Stimulated activated CD8-positive, alpha-beta memory T cell treated with anti-CD3 and anti-CD28 coated beads, Interleukin-7, amount 100 ng/mL, for 24 hours (primary cell): ENCODE results near the gene RAMP3.
A peak's percentile ranks its signal among the peaks of the same experiment; 100 is the strongest.
"Not testable (repeated sequence)": the region's sequence is repeated elsewhere in the genome, so short reads cannot be mapped to it uniquely, and the experiment has no call there.

ENCODE experiments used
- DNase-seq: peaks from one replicate; pipeline ENCODE4 v3.0.0-alpha.2; 2020; ENCODE audit warnings: low read depth

Gene RAMP3

GRCh38 chr7:45196374-45196773 is 38.8 kb downstream of the RAMP3 start:
- DNase-seq, result peak; percentile 6

GRCh38 chr7:45197461-45197860 is 39.9 kb downstream of the RAMP3 start:
- DNase-seq, result no peak

GRCh38 chr7:45198986-45199385 is 41.4 kb downstream of the RAMP3 start:
- DNase-seq, result no peak

GRCh38 chr7:45199506-45199905 is 41.9 kb downstream of the RAMP3 start:
- DNase-seq, result no peak

- no peak for DNase-seq
Observed at GRCh38 chr7:45202625-45203024, 45.0 kb downstream of the RAMP3 start.

- DNase-seq, result no peak
Observed at GRCh38 chr7:45203036-45203435, 45.4 kb downstream of the RAMP3 start.

- DNase-seq, result no peak
Observed at GRCh38 chr7:45203459-45203858, 45.9 kb downstream of the RAMP3 start.

- no peak for DNase-seq
Observed at GRCh38 chr7:45203936-45204445, 46.4 kb downstream of the RAMP3 start.

GRCh38 chr7:45206266-45206665 is 48.7 kb downstream of the RAMP3 start:
- not testable (repeated sequence) for DNase-seq

GRCh38 chr7:45209909-45210308 is 52.3 kb downstream of the RAMP3 start:
- not testable (repeated sequence) for DNase-seq

GRCh38 chr7:45211066-45211465 is 53.5 kb downstream of the RAMP3 start:
- no peak for DNase-seq

GRCh38 chr7:45211958-45212357 is 54.4 kb downstream of the RAMP3 start:
- DNase-seq, result no peak

- no peak for DNase-seq
Observed at GRCh38 chr7:45212606-45213005, 55.0 kb downstream of the RAMP3 start.

GRCh38 chr7:45215601-45216062 is 58.0 kb downstream of the RAMP3 start:
- DNase-seq, result no peak

GRCh38 chr7:45216181-45216580 is 58.6 kb downstream of the RAMP3 start:
- DNase-seq, result no peak

- DNase-seq, result no peak
Observed at GRCh38 chr7:45216622-45217165, 59.1 kb downstream of the RAMP3 start.

GRCh38 chr7:45217358-45217757 is 59.8 kb downstream of the RAMP3 start:
- DNase-seq, result no peak

- no peak for DNase-seq
Observed at GRCh38 chr7:45219130-45219529, 61.5 kb downstream of the RAMP3 start.

- DNase-seq, result no peak
Observed at GRCh38 chr7:45219801-45220435, 62.3 kb downstream of the RAMP3 start.

GRCh38 chr7:45220846-45221618 is 63.4 kb downstream of the RAMP3 start:
- DNase-seq, result no peak

- no peak for DNase-seq
Observed at GRCh38 chr7:45221896-45222604, 64.5 kb downstream of the RAMP3 start.

- no peak for DNase-seq
Observed at GRCh38 chr7:45223078-45223477, 65.5 kb downstream of the RAMP3 start.
